ENCODE measurements around the gene ZNF687.
A peak's percentile ranks its signal among the peaks of the same experiment; 100 is the strongest.

The ZNF687 gene

GRCh38 chr1:151314137-151314875 lies 32.2 kb downstream of the ZNF687 start:
- DNase-seq: no peak

DNA sequence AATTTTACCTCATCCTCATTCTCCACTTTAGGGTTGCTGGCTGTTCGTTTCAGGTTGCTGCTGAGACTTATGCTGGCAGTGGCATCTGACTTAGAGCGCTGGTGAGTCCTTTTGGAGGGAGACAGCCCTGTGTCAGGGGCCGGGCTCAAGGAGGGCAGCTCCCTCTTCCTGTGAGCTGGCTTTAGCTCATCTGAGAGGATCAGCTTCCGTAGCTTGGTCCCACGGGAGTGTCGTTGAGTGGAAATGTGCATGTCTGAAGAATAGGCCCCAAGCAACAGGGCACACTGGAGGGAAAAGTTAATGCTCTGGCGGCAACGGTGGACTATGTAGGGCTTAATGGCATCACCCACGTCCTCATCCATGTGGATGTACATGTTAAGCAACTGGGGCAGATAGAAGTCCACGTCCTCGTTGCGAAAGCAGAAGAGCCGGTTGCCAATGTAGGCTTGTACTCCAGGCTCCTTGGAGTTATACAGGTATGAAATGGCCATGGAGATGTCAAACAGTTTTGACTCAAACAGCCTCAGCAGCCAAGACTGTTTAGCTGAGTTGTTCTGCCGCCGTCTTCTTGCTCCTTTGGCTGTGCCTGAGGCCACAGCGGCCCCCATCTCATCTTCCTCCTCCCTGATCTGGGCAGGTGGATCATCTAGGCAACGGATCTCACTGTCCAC lies 33.6 kb downstream of the ZNF687 start:
- DNase-seq: no peak

DNA sequence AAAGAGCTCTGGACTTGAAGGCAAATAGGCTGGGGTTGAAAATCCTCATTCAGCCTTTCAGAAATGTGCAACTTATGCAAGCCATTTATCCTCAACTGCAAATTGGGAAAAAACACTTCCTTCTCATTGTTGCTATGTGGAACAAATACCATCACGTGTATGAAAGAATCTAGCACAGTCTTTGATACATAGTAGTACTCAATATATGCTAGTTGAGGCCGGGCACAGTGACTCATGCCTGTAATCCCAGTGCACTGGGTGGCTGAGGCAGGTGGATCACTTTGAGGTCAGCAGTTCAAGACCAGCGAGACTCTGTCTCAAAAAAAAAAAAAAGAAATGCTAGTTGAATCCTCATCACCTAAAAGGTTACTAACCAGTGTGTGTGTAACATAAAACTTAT lies 36.9 kb downstream of the ZNF687 start:
- DNase-seq: no peak

- DNase-seq: no peak
These were observed 42.4 kb downstream of the ZNF687 start for GRCh38 chr1:151324390-151324930.

DNA sequence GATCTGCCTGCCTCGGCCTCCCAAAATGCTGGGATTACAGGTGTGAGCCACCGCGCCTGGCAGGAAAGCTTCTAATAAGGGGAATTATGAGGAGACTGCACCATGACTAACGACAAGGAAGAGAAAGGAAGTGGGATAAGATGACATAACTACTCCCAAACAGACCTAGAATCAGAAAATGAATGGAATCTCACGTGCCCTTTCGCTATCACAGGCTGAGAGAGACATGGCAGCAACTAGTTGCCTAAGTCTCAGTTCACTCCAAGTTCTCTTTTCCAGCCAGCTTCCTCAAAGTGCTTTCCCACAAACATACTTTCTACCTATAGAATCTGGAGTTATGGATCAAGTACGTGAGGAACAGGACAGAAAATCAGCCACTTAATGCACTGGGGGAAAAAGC lies 43.1 kb downstream of the ZNF687 start:
- DNase-seq: no peak

GRCh38 chr1:151325646-151326429 lies 43.7 kb downstream of the ZNF687 start:
- no peak for DNase-seq

DNA sequence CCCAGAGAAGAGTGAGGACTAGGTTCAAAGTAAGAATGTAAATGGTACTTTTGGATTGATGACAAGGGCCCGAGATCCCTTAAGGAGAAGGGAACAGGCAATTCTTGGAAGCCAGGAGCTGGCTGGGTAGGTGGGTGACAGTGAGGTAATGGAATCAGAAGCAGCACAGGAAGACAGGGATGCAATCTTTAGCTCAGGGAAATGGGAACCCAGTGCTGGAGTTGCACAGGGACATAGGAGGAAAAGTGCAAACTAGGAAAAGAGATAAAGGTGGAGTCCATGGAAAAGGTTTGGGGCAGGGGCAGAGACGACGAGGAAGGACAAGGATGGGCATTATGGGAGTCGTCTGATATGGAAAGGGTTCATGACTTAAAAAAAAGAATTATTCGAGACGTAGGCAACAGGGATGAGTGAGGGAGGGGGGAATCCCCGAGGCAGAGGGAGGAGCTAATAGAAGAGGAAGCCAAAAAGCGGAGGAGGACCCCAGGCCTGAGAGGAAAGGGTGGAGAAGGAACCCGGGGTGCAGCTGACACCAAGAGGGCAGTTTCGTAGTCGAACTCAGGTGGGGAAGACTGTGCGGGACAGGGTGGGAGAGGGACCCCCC lies 44.6 kb downstream of the ZNF687 start:
- DNase-seq: no peak

DNA sequence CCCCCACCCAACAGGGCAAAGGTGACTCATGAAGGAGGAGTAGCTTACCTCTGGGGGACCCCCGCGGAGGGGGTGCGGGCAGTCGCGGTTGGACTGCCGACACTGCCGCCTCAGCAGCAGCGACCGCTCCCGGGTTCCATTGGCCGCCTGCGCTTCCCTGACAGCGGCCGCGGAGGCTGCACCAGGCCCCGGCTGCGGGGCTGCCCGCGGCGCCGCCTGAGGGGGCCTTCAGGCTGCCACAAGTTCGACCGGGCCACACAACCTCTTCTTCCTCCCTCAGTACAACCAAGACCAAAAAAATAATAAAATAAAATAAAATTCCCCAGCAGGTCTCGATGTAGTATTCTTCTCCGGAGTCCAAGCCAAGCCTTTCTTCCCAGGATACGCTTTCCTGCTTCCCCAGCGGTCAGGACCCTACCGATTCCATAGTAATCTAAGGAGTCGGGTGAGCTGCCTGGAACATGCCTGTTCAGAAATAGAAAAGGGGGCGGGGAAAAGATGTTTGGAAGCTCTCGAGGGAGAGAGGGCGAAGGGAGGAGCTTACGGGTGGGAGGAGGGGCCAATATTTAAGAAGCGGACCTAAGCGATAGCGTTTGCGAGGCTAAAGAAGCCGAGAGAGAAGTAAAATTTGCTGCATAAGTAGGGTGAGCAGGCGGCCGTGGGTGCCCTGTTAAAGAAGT lies 45.3 kb downstream of the ZNF687 start, which contains the start of gene PI4KB:
PI4KB (minus strand) TSS at position 194 of the 680 bp plus-strand sequence. CDS start 10,935 bp downstream, outside the sequence.
- peak; percentile 98 for DNase-seq

GRCh38 chr1:151327903-151328674 lies 46.0 kb downstream of the ZNF687 start:
- no peak for DNase-seq

GRCh38 chr1:151334822-151335221 lies 52.7 kb downstream of the ZNF687 start:
- no peak for DNase-seq

GRCh38 chr1:151336556-151336955 lies 54.5 kb downstream of the ZNF687 start:
- DNase-seq: no peak

DNA sequence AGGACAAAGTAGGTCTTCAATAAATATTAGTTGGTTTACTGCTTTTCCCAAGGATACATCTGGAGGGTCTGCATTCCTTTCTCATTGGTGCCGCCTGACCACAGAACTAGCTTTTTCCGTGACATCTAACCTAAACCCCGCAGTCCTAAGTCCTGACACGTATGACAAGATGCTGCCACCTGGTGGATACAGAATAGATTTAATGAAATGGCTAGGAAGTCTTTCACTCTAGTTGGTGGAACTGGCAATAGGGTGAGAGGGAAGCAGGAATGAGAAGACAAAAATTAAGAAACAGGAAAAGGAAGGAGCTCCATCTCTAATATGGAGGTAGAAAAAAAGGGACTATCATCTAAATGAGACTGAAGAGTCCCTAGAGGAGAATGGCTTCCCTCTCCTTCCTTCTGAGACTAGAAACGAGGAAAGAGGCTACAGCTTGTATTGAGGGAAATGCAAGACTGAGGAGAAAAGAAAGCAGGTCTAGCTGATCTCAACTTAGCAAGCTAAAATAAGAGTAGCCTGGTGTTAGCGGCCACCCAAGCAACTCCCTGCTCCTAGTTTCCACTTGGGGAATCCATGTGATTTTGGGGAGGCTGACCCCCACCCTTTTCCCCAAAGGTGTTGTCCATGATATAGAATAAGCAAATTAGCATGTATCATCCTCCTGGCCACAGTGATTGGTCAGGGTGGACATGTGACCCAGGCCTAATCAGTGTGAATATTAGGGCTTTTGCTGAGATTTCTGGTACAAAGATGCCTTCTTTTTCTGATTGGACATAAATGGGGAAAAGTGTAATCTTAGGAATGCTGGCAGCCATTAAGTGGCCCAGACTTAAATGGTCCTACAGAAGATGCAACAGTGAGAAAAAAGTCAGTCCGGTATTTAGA lies 59.0 kb downstream of the ZNF687 start:
- DNase-seq: peak; percentile 34

Measured in SIG-M5 (cell line).